SK-N-SH (cell line): ENCODE data around the gene ACAD10. TPM values are rescaled to one million over a fixed set of nuclear protein-coding genes. Genes with fewer than 3 reads are reported as not detected.

Source experiments
- CTCF ChIA-PET: fragments of 300-600, 350-600 bp; formaldehyde crosslinking; extraction: SDS; loops from one replicate; lab custom pipeline; 2021; lab: Yijun Ruan, JAX
- POLR2A ChIA-PET: fragments of 350-600 bp; sonication (Branson Sonifier 250); formaldehyde crosslinking; extraction: SDS; loops from one replicate; lab custom pipeline; 2020; ENCODE audit warnings: antibody characterized with exemption, inconsistent platforms; lab: Yijun Ruan, JAX
- DNase-seq: peaks from one replicate; pipeline ENCODE4 v3.0.0; 2012
- H2AFZ ChIP-seq: fragments of 200-600 bp; sonication (generic); 2 replicates; pipeline ENCODE4 v1.8.1; 2016; ENCODE audit warnings: antibody characterized with exemption, mild to moderate bottlenecking, low read depth
- H3F3A ChIP-seq: fragments of 200-600 bp; sonication (generic); replicated peaks from 2 replicates; pipeline ENCODE3; 2016; ENCODE audit warnings: antibody characterized with exemption, mild to moderate bottlenecking; ENCODE audit not compliant: insufficient read depth
- H3K27ac ChIP-seq, 2 experiments: fragments of 200-500 bp in 1 of 2; fragments of 200-600 bp in 1 of 2; sonication (Bioruptor generic) in 1 of 2; sonication (generic), shearing (Covaris generic) in 1 of 2; 2 replicates each; pipeline versions ENCODE4 v1.5.1 to v1.6.1; 2014 to 2016; ENCODE audit warnings: low read depth in 2 of 2, inconsistent platforms in 1 of 2, low read length in 1 of 2, mild to moderate bottlenecking in 1 of 2, mixed read lengths in 1 of 2
- H3K27me3 ChIP-seq: fragments of 200-600 bp; sonication (generic), shearing (Covaris generic); 2 replicates; pipeline ENCODE4 v1.6.1; 2016; ENCODE audit warnings: mixed run types; ENCODE audit not compliant: insufficient read depth
- H3K36me3 ChIP-seq, 2 experiments: fragments of 200-500 bp in 1 of 2; fragments of 200-600 bp in 1 of 2; sonication (Bioruptor generic) in 1 of 2; sonication (generic) in 1 of 2; replicated peaks in 1 of 2; 2 replicates each; pipeline versions ENCODE3 to v1.5.1; 2014 to 2016; ENCODE audit warnings: low read length in 1 of 2, mild to moderate bottlenecking in 1 of 2; ENCODE audit not compliant: insufficient read depth in 2 of 2, control insufficient read depth in 1 of 2
- H3K4me1 ChIP-seq, 2 experiments: fragments of 200-500 bp in 1 of 2; fragments of 200-600 bp in 1 of 2; sonication (Bioruptor generic) in 1 of 2; sonication (generic), shearing (Covaris generic) in 1 of 2; 2 replicates each; pipeline versions ENCODE4 v1.5.1 to v1.6.1; 2014 to 2016; ENCODE audit warnings: low read depth in 1 of 2, low read length in 1 of 2, mixed run types in 1 of 2; ENCODE audit not compliant: insufficient read depth in 2 of 2, control insufficient read depth in 1 of 2
- H3K4me2 ChIP-seq: fragments of 200-600 bp; sonication (generic), shearing (Covaris generic); 2 replicates; pipeline ENCODE4 v1.6.1; 2017; ENCODE audit warnings: mixed run types
- H3K4me3 ChIP-seq, 2 experiments: fragments of 200-500 bp in 1 of 2; fragments of 200-600 bp in 1 of 2; sonication (Bioruptor generic) in 1 of 2; sonication (generic), shearing (Covaris generic) in 1 of 2; 2 replicates each; pipeline versions ENCODE4 v1.5.1 to v1.8.1; 2014 to 2016; ENCODE audit warnings: low read depth in 2 of 2, inconsistent platforms in 1 of 2, low read length in 1 of 2, mild to moderate bottlenecking in 1 of 2, mixed read lengths in 1 of 2, moderate library complexity in 1 of 2
- H3K79me2 ChIP-seq: fragments of 200-600 bp; sonication (generic); 2 replicates; pipeline ENCODE4 v1.8.1; 2017; ENCODE audit warnings: mild to moderate bottlenecking; ENCODE audit not compliant: insufficient read depth
- H3K9ac ChIP-seq: fragments of 200-600 bp; sonication (generic); 2 replicates; pipeline ENCODE4 v1.6.1; 2017; ENCODE audit warnings: mixed run types
- H3K9me2 ChIP-seq: fragments of 200-600 bp; sonication (generic); 2 replicates; pipeline ENCODE4 v1.6.1; 2017; ENCODE audit warnings: mixed run types
- H3K9me3 ChIP-seq: fragments of 200-600 bp; sonication (generic); 2 replicates; pipeline ENCODE4 v1.6.1; 2017; ENCODE audit warnings: mixed run types, mild to moderate bottlenecking, moderate library complexity
- H4K20me1 ChIP-seq: fragments of 200-600 bp; sonication (generic); 2 replicates; pipeline ENCODE4 v1.6.1; 2017; ENCODE audit warnings: mild to moderate bottlenecking, mixed run types; ENCODE audit not compliant: insufficient read depth
- EP300 ChIP-seq, 2 experiments: IDR thresholded peaks; 2 replicates each; pipeline versions ENCODE4 v1.4.0 to v1.6.1; 2012; ENCODE audit warnings: borderline replicate concordance in 1 of 2, low read depth in 1 of 2, low read length in 1 of 2
- FOSL2 ChIP-seq: IDR thresholded peaks from 2 replicates; pipeline ENCODE4 v1.4.0; 2012; ENCODE audit warnings: low read depth, mild to moderate bottlenecking, moderate library complexity, borderline replicate concordance
- FOXJ3 ChIP-seq: sonication (generic); formaldehyde crosslinking; IDR thresholded peaks from 2 replicates; pipeline ENCODE4 v1.5.1; 2020; ENCODE audit warnings: mild to moderate bottlenecking, missing genetic modification reagents
- FOXM1 ChIP-seq: IDR thresholded peaks from 2 replicates; pipeline ENCODE4 v1.4.0; 2012; ENCODE audit warnings: low read depth, mild to moderate bottlenecking
- IRF3 ChIP-seq: fragments of 150-350 bp; IDR thresholded peaks from 2 replicates; pipeline ENCODE4 v1.6.1; 2016; ENCODE audit warnings: mild to moderate bottlenecking, low read depth, low read length
- MEF2A ChIP-seq: IDR thresholded peaks from 2 replicates; pipeline ENCODE4 v1.4.0; 2012; ENCODE audit warnings: low read depth, borderline replicate concordance
- MXI1 ChIP-seq: IDR thresholded peaks from 2 replicates; pipeline ENCODE4 v1.6.1; 2012; ENCODE audit warnings: mild to moderate bottlenecking, low read depth, low read length, improper control_type of control experiment
- NRF1 ChIP-seq: IDR thresholded peaks from 2 replicates; pipeline ENCODE4 v1.6.1; 2012; ENCODE audit warnings: low read depth, mild to moderate bottlenecking, low read length
- PBX3 ChIP-seq: IDR thresholded peaks from 2 replicates; pipeline ENCODE4; 2012
- POLR2AphosphoS5 ChIP-seq: IDR thresholded peaks from 2 replicates; pipeline ENCODE4 v1.6.1; 2012; ENCODE audit warnings: low read depth, low read length
- RAD21 ChIP-seq: IDR thresholded peaks from 2 replicates; pipeline ENCODE4 v1.6.1; 2012; ENCODE audit warnings: mild to moderate bottlenecking, low read length
- RCOR1 ChIP-seq: fragments of 150-350 bp; IDR thresholded peaks from 2 replicates; pipeline ENCODE4 v1.6.1; 2017; ENCODE audit warnings: antibody characterized with exemption, low read length
- RFX5 ChIP-seq: IDR thresholded peaks from 2 replicates; pipeline ENCODE4 v1.6.1; 2012; ENCODE audit warnings: mild to moderate bottlenecking, improper control_type of control experiment, low read length
- RXRA ChIP-seq: IDR thresholded peaks from 2 replicates; pipeline ENCODE4 v1.4.0; 2012; ENCODE audit warnings: low read depth, mild to moderate bottlenecking, borderline replicate concordance
- SMC3 ChIP-seq: IDR thresholded peaks from 2 replicates; pipeline ENCODE4 v1.6.1; 2012; ENCODE audit warnings: low read depth, low read length, improper control_type of control experiment
- TAF1 ChIP-seq: IDR thresholded peaks from 2 replicates; pipeline ENCODE4 v1.6.1; 2012; ENCODE audit warnings: low read depth, mild to moderate bottlenecking, low read length, moderate library complexity, borderline replicate concordance
- TCF12 ChIP-seq: IDR thresholded peaks from 2 replicates; pipeline ENCODE4 v1.4.0; 2012
- TEAD4 ChIP-seq: IDR thresholded peaks from 2 replicates; pipeline ENCODE4 v1.4.0; 2012; ENCODE audit warnings: mild to moderate bottlenecking, borderline replicate concordance; ENCODE audit not compliant: insufficient read depth
- USF1 ChIP-seq: IDR thresholded peaks from 2 replicates; pipeline ENCODE4 v1.4.0; 2012; ENCODE audit warnings: low read depth, borderline replicate concordance
- USF2 ChIP-seq: fragments of 150-350 bp; IDR thresholded peaks from 2 replicates; pipeline ENCODE4 v1.6.1; 2017; ENCODE audit warnings: antibody characterized with exemption, low read length, low read depth, borderline replicate concordance
- WGBS: methylation state at CpG from one replicate; pipeline ENCODE4 v1.1.6; 2017; ENCODE audit warnings: low lambda C conversion rate; 5-methylcytosine and 5-hydroxymethylcytosine counted together
- polyA plus RNA-seq, 3 experiments: library from polyadenylated mRNA; depleted of rRNA; stranded (reverse); fragments of >200 nt; gene quantifications; 2 replicates each; pipeline ENCODE4 v1.2.3, GENCODE V29; 2012

The ACAD10 gene
- polyA plus RNA-seq, 1 of the 3 experiments (the other 2 are of a cell fraction), result 24.6 TPM

- no peaks in the 10 kb centered on the region for H3K79me2 ChIP-seq
- peaks cover 0 to 14% of the 10 kb centered on the region in 2 experiments for H3K36me3 ChIP-seq
- H2AFZ ChIP-seq, result no peak overlapping the region
- no peaks in the 10 kb centered on the region for H4K20me1 ChIP-seq
- H3K9ac ChIP-seq, result no peak overlapping the region
- no peak for DNase-seq
- H3K27ac ChIP-seq, result no peak overlapping the region
- CTCF ChIA-PET, result no interaction called here
- TF ChIP-seq POLR2AphosphoS5 (no peak), MEF2A (no peak), TEAD4 (no peak), IRF3 (no peak), FOSL2 (no peak), MXI1 (no peak), FOXM1 (no peak), TAF1 (no peak), EP300 (IDR thresholded peaks at IDR 0.05; ENCODE audit: borderline replicate concordance in 1 of 2, low read depth in 1 of 2, low read length in 1 of 2) (no peak), RXRA (no peak), SMC3 (no peak), RCOR1 (no peak), TCF12 (no peak), FOXJ3 (no peak), USF2 (no peak)
- peaks cover 3% of the 10 kb centered on the region for H3F3A ChIP-seq
- no peaks in the 10 kb centered on the region for H3K4me1 ChIP-seq
- H3K4me3 ChIP-seq, result no peak overlapping the region
- WGBS, result 97% methylated on average over 17 of the region's 17 CpGs
- H3K4me2 ChIP-seq, result no peak overlapping the region
- POLR2A ChIA-PET, result no interaction called here
- no peaks in the 10 kb centered on the region for H3K27me3 ChIP-seq
- H3K9me3 ChIP-seq, result no peaks in the 10 kb centered on the region
- H3K9me2 ChIP-seq, result no peaks in the 10 kb centered on the region
Measured at GRCh38 chr12:111783046-111783445, 97.2 kb downstream of the ACAD10 start.

- Histone ChIP-seq H3K27ac (0 out of 4 replicates have a peak overlapping the region, but pooled peaks of 1 of the 2 experiments have one; percentile 37), H2AFZ (no peak overlapping the region), H3K9ac (no peak overlapping the region), H4K20me1 (no peaks in the 10 kb centered on the region), H3K4me2 (no peak overlapping the region), H3K4me1 (no peaks in the 10 kb centered on the region), H3K79me2 (no peaks in the 10 kb centered on the region), H3F3A (peaks cover 3% of the 10 kb centered on the region), H3K4me3 (no peak overlapping the region), H3K9me3 (no peaks in the 10 kb centered on the region), H3K36me3 (peaks cover 3 to 14% of the 10 kb centered on the region in 2 experiments), H3K9me2 (no peaks in the 10 kb centered on the region), H3K27me3 (no peaks in the 10 kb centered on the region)
- no peak for DNase-seq
- POLR2A ChIA-PET, result no interaction called here
- WGBS, result 97% methylated on average over 4 of the region's 4 CpGs
- TF ChIP-seq RAD21 (no peak), RFX5 (no peak), PBX3 (no peak), FOXM1 (no peak), TCF12 (no peak), USF1 (no peak), EP300 (IDR thresholded peaks at IDR 0.05; ENCODE audit: borderline replicate concordance in 1 of 2, low read depth in 1 of 2, low read length in 1 of 2) (no peak), NRF1 (no peak)
- CTCF ChIA-PET, result interaction anchor here (1.4 kb wide), 1 partner anchor 28 kb away, joined by 3 read pairs; no protein-coding TSS in a partner anchor
Measured at GRCh38 chr12:111784953-111785352, 99.1 kb downstream of the ACAD10 start.
